GM19193 (cell line): Measurements from ENCODE around the gene TTC34.

Experiments
- POLR2A ChIP-seq: IDR thresholded peaks from 4 replicates; pipeline ENCODE4 v1.6.1; 2011; ENCODE audit not compliant: insufficient read depth, insufficient read length; ENCODE audit errors: extremely low read depth

Gene TTC34

GRCh38 chr1:2602311-2602835 is 199.1 kb downstream of the TTC34 start:
- TF ChIP-seq POLR2A = no peak

- TF ChIP-seq POLR2A = no peak
Observed at GRCh38 chr1:2601721-2602303, 199.7 kb downstream of the TTC34 start.

GRCh38 chr1:2598329-2598931 is 203.1 kb downstream of the TTC34 start:
- no peak for TF ChIP-seq POLR2A

GRCh38 chr1:2597441-2598328 is 203.8 kb downstream of the TTC34 start:
- no peak for TF ChIP-seq POLR2A

GRCh38 chr1:2596530-2597333 is 204.8 kb downstream of the TTC34 start:
- TF ChIP-seq POLR2A = no peak

GRCh38 chr1:2595812-2596529 is 205.5 kb downstream of the TTC34 start:
- no peak for TF ChIP-seq POLR2A

GRCh38 chr1:2595261-2595811 is 206.2 kb downstream of the TTC34 start:
- no peak for TF ChIP-seq POLR2A

- no peak for TF ChIP-seq POLR2A
Observed at GRCh38 chr1:2594641-2595131, 206.8 kb downstream of the TTC34 start.

GRCh38 chr1:2594001-2594640 is 207.4 kb downstream of the TTC34 start:
- TF ChIP-seq POLR2A = no peak

GRCh38 chr1:2593251-2593878 is 208.1 kb downstream of the TTC34 start:
- TF ChIP-seq POLR2A = no peak

- TF ChIP-seq POLR2A = no peak
Observed at GRCh38 chr1:2592672-2593071, 208.8 kb downstream of the TTC34 start.

GRCh38 chr1:2591581-2592261 is 209.8 kb downstream of the TTC34 start:
- TF ChIP-seq POLR2A = no peak
